Liver (tissue), 9 donors: Measurements from ENCODE around the gene ERC1. TPM values are rescaled to one million over a fixed set of nuclear protein-coding genes. Genes with fewer than 3 reads are reported as not detected.

Experiments used
- DNase-seq: peaks from one replicate; pipeline ENCODE4 v3.0.0-alpha.2; 2017; ENCODE audit warnings: low spot score
- H3K27ac ChIP-seq, 2 donors: one replicate each; pipeline ENCODE4 v1.7.0; 2013; ENCODE audit warnings: inconsistent platforms in 2 of 2, low read length in 2 of 2, control low read depth in 1 of 2, low read depth in 1 of 2, mild to moderate bottlenecking in 1 of 2
- H3K27me3 ChIP-seq, 4 donors: one replicate each; pipeline versions ENCODE4 v1.6.1 to v1.7.0; 2013; ENCODE audit warnings: low read length in 3 of 4, inconsistent platforms in 1 of 4, mild to moderate bottlenecking in 1 of 4, moderate library complexity in 1 of 4; ENCODE audit not compliant: control insufficient read depth in 4 of 4, insufficient read depth in 4 of 4
- H3K36me3 ChIP-seq, 4 donors: one replicate each; pipeline versions ENCODE4 v1.6.1 to v1.7.0; 2013; ENCODE audit warnings: low read length in 3 of 4, mild to moderate bottlenecking in 3 of 4, low read depth in 1 of 4, moderate library complexity in 1 of 4; ENCODE audit not compliant: control insufficient read depth in 4 of 4, insufficient read depth in 3 of 4
- H3K4me1 ChIP-seq, 4 donors: one replicate each; pipeline versions ENCODE4 v1.6.1 to v1.7.0; 2013; ENCODE audit warnings: low read length in 3 of 4, mild to moderate bottlenecking in 3 of 4, moderate library complexity in 1 of 4; ENCODE audit not compliant: control insufficient read depth in 4 of 4, insufficient read depth in 4 of 4
- H3K4me3 ChIP-seq, 3 donors: one replicate each; pipeline versions ENCODE4 v1.6.1 to v1.7.0; 2013; ENCODE audit warnings: low read length in 3 of 3, control low read depth in 1 of 3, low read depth in 1 of 3, mild to moderate bottlenecking in 1 of 3
- H3K9ac ChIP-seq, 2 donors: one replicate each; pipeline ENCODE4 v1.7.0; 2013; ENCODE audit warnings: low read length in 2 of 2, mild to moderate bottlenecking in 2 of 2, moderate library complexity in 2 of 2, control low read depth in 1 of 2, low read depth in 1 of 2
- H3K9me3 ChIP-seq, 4 donors: one replicate each; pipeline versions ENCODE4 v1.6.1 to v1.7.0; 2013; ENCODE audit warnings: low read length in 3 of 4; ENCODE audit not compliant: control insufficient read depth in 4 of 4
- ATF3 ChIP-seq: IDR thresholded peaks from 2 replicates; pipeline ENCODE4 v1.6.1; 2016; ENCODE audit warnings: antibody characterized with exemption
- CTCF ChIP-seq: fragments of 150-350 bp; IDR thresholded peaks from 2 replicates; pipeline ENCODE4 v1.5.1; 2017; ENCODE audit warnings: improper control_type of control experiment, low read depth, low read length; ENCODE audit not compliant: missing input control
- EGR1 ChIP-seq, 2 donors: IDR thresholded peaks; 2 replicates each; pipeline ENCODE4 v1.6.1; 2016 to 2018; ENCODE audit warnings: antibody characterized with exemption in 2 of 2, low read depth in 2 of 2
- FOXA2 ChIP-seq: IDR thresholded peaks from 2 replicates; pipeline ENCODE4 v1.6.1; 2016; ENCODE audit warnings: antibody characterized with exemption
- HNF4A ChIP-seq, 2 donors: conservative IDR thresholded peaks; 2 replicates each; pipeline ENCODE4 v1.6.1; 2016; ENCODE audit warnings: antibody characterized with exemption in 2 of 2, mild to moderate bottlenecking in 2 of 2
- HNF4G ChIP-seq: IDR thresholded peaks from 2 replicates; pipeline ENCODE4 v1.6.1; 2016; ENCODE audit warnings: antibody characterized with exemption
- JUND ChIP-seq, 2 donors: IDR thresholded peaks; 2 replicates each; pipeline ENCODE4 v1.6.1; 2016; ENCODE audit warnings: antibody characterized with exemption in 2 of 2
- MAX ChIP-seq: IDR thresholded peaks from 2 replicates; pipeline ENCODE4 v1.6.1; 2016; ENCODE audit warnings: antibody characterized with exemption
- NR2F2 ChIP-seq: IDR thresholded peaks from 2 replicates; pipeline ENCODE4 v1.6.1; 2016; ENCODE audit warnings: antibody characterized with exemption
- REST ChIP-seq: IDR thresholded peaks from 2 replicates; pipeline ENCODE4 v1.6.1; 2016; ENCODE audit warnings: antibody characterized with exemption, mild to moderate bottlenecking
- RXRA ChIP-seq, 2 donors: IDR thresholded peaks; 2 replicates each; pipeline ENCODE4 v1.6.1; 2017 to 2018; ENCODE audit warnings: antibody characterized with exemption in 2 of 2, mild to moderate bottlenecking in 1 of 2
- SP1 ChIP-seq: IDR thresholded peaks from 2 replicates; pipeline ENCODE4 v1.6.1; 2018; ENCODE audit warnings: antibody characterized with exemption, mild to moderate bottlenecking
- ZBTB33 ChIP-seq: IDR thresholded peaks from 2 replicates; pipeline ENCODE4 v1.6.1; 2016; ENCODE audit warnings: antibody characterized with exemption
- WGBS: extraction: QIAGEN DNeasy Blood & Tissue Kit; methylation state at CpG from one replicate; pipeline ENCODE4 v1.1.7; 2013; 5-methylcytosine and 5-hydroxymethylcytosine counted together
- polyA plus RNA-seq, 2 donors: library from polyadenylated mRNA; stranded (reverse) in 1 of 2; unstranded in 1 of 2; fragments of 200-250 nt in 1 of 2; fragments of >200 nt in 1 of 2; fragmentation: Nextera tagmentation in 1 of 2; extraction: Ambion mirVana in 1 of 2; gene quantifications; one replicate each; pipeline versions ENCODE4 v1.2.1 to v1.2.3, GENCODE V29; 2013 to 2015
- total RNA-seq, 2 donors: library from RNA; depleted of rRNA; stranded (reverse); fragments of >200 nt; gene quantifications; one replicate each; pipeline ENCODE4 v1.2.3, GENCODE V29; 2014
- donor health status: healthy.
- donor health status: healthy.
- donor health status: healthy.
- donor health status: healthy.
- donor health status: healthy.

ERC1 gene
- total and polyA plus RNA-seq, 4 donors, result 6.2 to 50.2 (median 10.3) TPM

GRCh38 chr12:1083151-1083888, 92.3 kb downstream of the ERC1 start:
- H3K4me3 ChIP-seq, result no peak overlapping the region
- 77% methylated on average over 12 of the region's 12 CpGs for WGBS
- no peaks in the 10 kb centered on the region for H3K36me3 ChIP-seq

More at GRCh38 chr12:1083151-1083888, 92.3 kb downstream of the ERC1 start:
- Histone ChIP-seq H3K27ac (peak overlapping the region; percentile 10 to 26), H3K9ac (no peak overlapping the region), H3K27me3 (no peaks in the 10 kb centered on the region), H3K4me1 (peaks cover 0 to 5% (median 3%) of the 10 kb centered on the region in 4 donors), H3K9me3 (no peaks in the 10 kb centered on the region)
- no peak for DNase-seq
- TF ChIP-seq CTCF (no peak), ATF3 (no peak), HNF4G (no peak), RXRA (IDR thresholded peaks at IDR 0.05) (no peak), FOXA2 (no peak), EGR1 (IDR thresholded peaks at IDR 0.05; ENCODE audit: low read depth in 2 of 2) (no peak), MAX (no peak), JUND (IDR thresholded peaks at IDR 0.05) (no peak), NR2F2 (no peak), REST (no peak), HNF4A (conservative IDR thresholded peaks at IDR 0.05) (no peak), ZBTB33 (no peak), SP1 (no peak)
